Measurements from ENCODE around the gene RAD52.

RAD52 gene

GRCh38 chr12:912466-913235 is 36.8 kb downstream of the RAD52 start:
- no peak for DNase-seq

GRCh38 chr12:911191-911826 is 38.2 kb downstream of the RAD52 start:
- no peak for DNase-seq

- no peak for DNase-seq
These were observed 39.1 kb downstream of the RAD52 start for GRCh38 chr12:910416-910815.

GRCh38 chr12:909861-910260 is 39.6 kb downstream of the RAD52 start:
- DNase-seq, result no peak

- DNase-seq, result no peak
These were observed 41.9 kb downstream of the RAD52 start for GRCh38 chr12:907413-908185.

- no peak for DNase-seq
These were observed 43.4 kb downstream of the RAD52 start for GRCh38 chr12:906062-906585.

- no peak for DNase-seq
These were observed 44.0 kb downstream of the RAD52 start for GRCh38 chr12:905261-906031.

- DNase-seq, result no peak
These were observed 45.5 kb downstream of the RAD52 start for GRCh38 chr12:904010-904414.

GRCh38 chr12:903055-903454 is 46.4 kb downstream of the RAD52 start:
- DNase-seq, result no peak

GRCh38 chr12:902581-902980 is 46.9 kb downstream of the RAD52 start:
- DNase-seq, result no peak

- no peak for DNase-seq
These were observed 52.1 kb downstream of the RAD52 start for GRCh38 chr12:897386-897785.

GRCh38 chr12:896031-896430 is 53.5 kb downstream of the RAD52 start:
- DNase-seq, result no peak

GRCh38 chr12:894226-894625 is 55.3 kb downstream of the RAD52 start:
- no peak for DNase-seq

- no peak for DNase-seq
These were observed 63.3 kb downstream of the RAD52 start for GRCh38 chr12:886206-886605.

GRCh38 chr12:885701-886100 is 63.8 kb downstream of the RAD52 start:
- no peak for DNase-seq

- no peak for DNase-seq
These were observed 64.6 kb downstream of the RAD52 start for GRCh38 chr12:884746-885414.

- DNase-seq, result no peak
These were observed 68.8 kb downstream of the RAD52 start for GRCh38 chr12:880656-881055.

GRCh38 chr12:879641-880040 is 69.9 kb downstream of the RAD52 start:
- peak; percentile 7 for DNase-seq

- no peak for DNase-seq
These were observed 75.5 kb downstream of the RAD52 start for GRCh38 chr12:873954-874353.

- DNase-seq, result no peak
These were observed 79.1 kb downstream of the RAD52 start for GRCh38 chr12:870378-870777.

- no peak for DNase-seq
These were observed 80.8 kb downstream of the RAD52 start for GRCh38 chr12:868722-869121.

GRCh38 chr12:867905-868304 is 81.6 kb downstream of the RAD52 start:
- no peak for DNase-seq

Data from NCI-H446 treated with DMSO at 0.1 percent for 48 hours (cell line).